ENCODE measurements around the gene SLC2A13.

SLC2A13 gene

GRCh38 chr12:40099423-40099853 lies 6.4 kb downstream of the SLC2A13 start:
- no peak overlapping the region for H3K4me2 ChIP-seq (ENCODE audit: low read length)
- peaks cover 0 to 3% of the 10 kb centered on the region in 2 experiments for H3K36me3 ChIP-seq (ENCODE audit: control insufficient read depth in 1 of 2, insufficient read depth in 2 of 2, low read length in 2 of 2)
- no CpG with 5 or more reads among the region's 3 CpGs for WGBS (ENCODE audit: extremely low coverage, insufficient coverage, insufficient read length)
- no peak overlapping the region for H2BK5ac ChIP-seq (ENCODE audit: low read depth, low read length, poor library complexity)
- H3K18ac ChIP-seq (ENCODE audit: low read length) = no peak overlapping the region
- no peak overlapping the region for H4K8ac ChIP-seq (ENCODE audit: low read depth, low read length)
- H3K14ac ChIP-seq (ENCODE audit: low read length) = no peak overlapping the region
- H3K79me2 ChIP-seq (ENCODE audit: control insufficient read depth, insufficient read depth, low read length, poor library complexity) = no peaks in the 10 kb centered on the region
- no peak overlapping the region for H2AFZ ChIP-seq (ENCODE audit: insufficient read depth, low read length, poor library complexity)
- H3K23ac ChIP-seq (ENCODE audit: low read length) = no peak overlapping the region
- no peak overlapping the region for H3K4ac ChIP-seq (ENCODE audit: low read depth, low read length)
- H3K4me1 ChIP-seq (ENCODE audit: control insufficient read depth in 1 of 2, insufficient read depth in 2 of 2, low read length in 2 of 2) = peaks cover 0 to 3% of the 10 kb centered on the region in 2 experiments
- H3K79me1 ChIP-seq (ENCODE audit: low read length) = no peaks in the 10 kb centered on the region
- H2BK120ac ChIP-seq (ENCODE audit: insufficient read depth, low read length, poor library complexity) = no peak overlapping the region
- no peak overlapping the region for H2BK12ac ChIP-seq (ENCODE audit: low read length)
- no peak overlapping the region for H4K91ac ChIP-seq (ENCODE audit: low read depth, low read length)
- no peak for DNase-seq
- no peak overlapping the region for H3K27ac ChIP-seq (ENCODE audit: low read depth, low read length)
- H3K27me3 ChIP-seq (ENCODE audit: insufficient read depth, low read length) = no peaks in the 10 kb centered on the region
- H2AK5ac ChIP-seq (ENCODE audit: low read length) = no peak overlapping the region
- H4K12ac ChIP-seq (ENCODE audit: low read depth, low read length) = no peak overlapping the region
- H3K9ac ChIP-seq (ENCODE audit: low read length) = no peak overlapping the region
- H3K9me3 ChIP-seq (ENCODE audit: insufficient read depth, low read depth, low read length) = no peaks in the 10 kb centered on the region
- no peak overlapping the region for H3K4me3 ChIP-seq (ENCODE audit: low read depth, low read length)

GRCh38 chr12:40098406-40099145 lies 7.3 kb downstream of the SLC2A13 start:
- H2BK12ac ChIP-seq (ENCODE audit: low read length) = no peak overlapping the region
- H3K4me1 ChIP-seq (ENCODE audit: control insufficient read depth in 1 of 2, insufficient read depth in 2 of 2, low read length in 2 of 2) = peaks cover 0 to 3% of the 10 kb centered on the region in 2 experiments
- no peak overlapping the region for H2BK5ac ChIP-seq (ENCODE audit: low read depth, low read length, poor library complexity)
- no peak overlapping the region for H2AK5ac ChIP-seq (ENCODE audit: low read length)
- no peak overlapping the region for H2AFZ ChIP-seq (ENCODE audit: insufficient read depth, low read length, poor library complexity)
- DNase-seq = no peak
- H3K9me3 ChIP-seq (ENCODE audit: insufficient read depth, low read depth, low read length) = no peaks in the 10 kb centered on the region
- no peak overlapping the region for H2BK120ac ChIP-seq (ENCODE audit: insufficient read depth, low read length, poor library complexity)
- H3K18ac ChIP-seq (ENCODE audit: low read length) = peak overlapping the region; percentile 51
- no CpG with 5 or more reads among the region's 11 CpGs for WGBS (ENCODE audit: extremely low coverage, insufficient coverage, insufficient read length)
- H3K27ac ChIP-seq (ENCODE audit: low read depth, low read length) = no peak overlapping the region
- no peak overlapping the region for H3K23ac ChIP-seq (ENCODE audit: low read length)
- no peaks in the 10 kb centered on the region for H3K79me2 ChIP-seq (ENCODE audit: control insufficient read depth, insufficient read depth, low read length, poor library complexity)
- peak overlapping the region; percentile 70 for H4K12ac ChIP-seq (ENCODE audit: low read depth, low read length)
- H3K27me3 ChIP-seq (ENCODE audit: insufficient read depth, low read length) = no peaks in the 10 kb centered on the region
- H3K4ac ChIP-seq (ENCODE audit: low read depth, low read length) = no peak overlapping the region
- H3K9ac ChIP-seq (ENCODE audit: low read length) = no peak overlapping the region
- H3K79me1 ChIP-seq (ENCODE audit: low read length) = no peaks in the 10 kb centered on the region
- no peak overlapping the region for H3K4me2 ChIP-seq (ENCODE audit: low read length)
- peaks cover 0 to 3% of the 10 kb centered on the region in 2 experiments for H3K36me3 ChIP-seq (ENCODE audit: control insufficient read depth in 1 of 2, insufficient read depth in 2 of 2, low read length in 2 of 2)
- no peak overlapping the region for H3K14ac ChIP-seq (ENCODE audit: low read length)
- no peak overlapping the region for H4K91ac ChIP-seq (ENCODE audit: low read depth, low read length)
- H4K8ac ChIP-seq (ENCODE audit: low read depth, low read length) = no peak overlapping the region
- H3K4me3 ChIP-seq (ENCODE audit: low read depth, low read length) = peak overlapping the region; percentile 54

GRCh38 chr12:40093512-40093911 lies 12.4 kb downstream of the SLC2A13 start:
- Histone ChIP-seq H2BK120ac (ENCODE audit: insufficient read depth, low read length, poor library complexity) (no peak overlapping the region), H2AK5ac (ENCODE audit: low read length) (no peak overlapping the region), H3K14ac (ENCODE audit: low read length) (no peak overlapping the region), H3K4ac (ENCODE audit: low read depth, low read length) (no peak overlapping the region), H3K79me1 (ENCODE audit: low read length) (no peaks in the 10 kb centered on the region), H3K36me3 (ENCODE audit: control insufficient read depth in 1 of 2, insufficient read depth in 2 of 2, low read length in 2 of 2) (no peaks in the 10 kb centered on the region), H4K12ac (ENCODE audit: low read depth, low read length) (no peak overlapping the region), H3K23ac (ENCODE audit: low read length) (no peak overlapping the region), H3K9me3 (ENCODE audit: insufficient read depth, low read depth, low read length) (no peaks in the 10 kb centered on the region), H3K79me2 (ENCODE audit: control insufficient read depth, insufficient read depth, low read length, poor library complexity) (no peaks in the 10 kb centered on the region), H3K18ac (ENCODE audit: low read length) (no peak overlapping the region), H2BK5ac (ENCODE audit: low read depth, low read length, poor library complexity) (no peak overlapping the region), H2BK12ac (ENCODE audit: low read length) (no peak overlapping the region), H3K4me3 (ENCODE audit: low read depth, low read length) (no peak overlapping the region), H2AFZ (ENCODE audit: insufficient read depth, low read length, poor library complexity) (no peak overlapping the region), H3K9ac (ENCODE audit: low read length) (no peak overlapping the region), H4K8ac (ENCODE audit: low read depth, low read length) (no peak overlapping the region), H3K4me1 (ENCODE audit: control insufficient read depth in 1 of 2, insufficient read depth in 2 of 2, low read length in 2 of 2) (no peaks in the 10 kb centered on the region), H3K4me2 (ENCODE audit: low read length) (no peak overlapping the region), H3K27me3 (ENCODE audit: insufficient read depth, low read length) (no peaks in the 10 kb centered on the region), H4K91ac (ENCODE audit: low read depth, low read length) (no peak overlapping the region), H3K27ac (ENCODE audit: low read depth, low read length) (no peak overlapping the region)
- no CpG with 5 or more reads among the region's 4 CpGs for WGBS (ENCODE audit: extremely low coverage, insufficient coverage, insufficient read length)
- no peak for DNase-seq

GRCh38 chr12:40086471-40086870 lies 19.4 kb downstream of the SLC2A13 start:
- Histone ChIP-seq H3K36me3 (ENCODE audit: control insufficient read depth in 1 of 2, insufficient read depth in 2 of 2, low read length in 2 of 2) (peaks cover 0 to 1% of the 10 kb centered on the region in 2 experiments), H3K4me2 (ENCODE audit: low read length) (no peak overlapping the region), H4K8ac (ENCODE audit: low read depth, low read length) (no peak overlapping the region), H3K14ac (ENCODE audit: low read length) (no peak overlapping the region), H3K23ac (ENCODE audit: low read length) (no peak overlapping the region), H3K4ac (ENCODE audit: low read depth, low read length) (no peak overlapping the region), H3K9me3 (ENCODE audit: insufficient read depth, low read depth, low read length) (no peaks in the 10 kb centered on the region), H3K27ac (ENCODE audit: low read depth, low read length) (no peak overlapping the region), H2AK5ac (ENCODE audit: low read length) (no peak overlapping the region), H4K91ac (ENCODE audit: low read depth, low read length) (no peak overlapping the region), H2BK12ac (ENCODE audit: low read length) (no peak overlapping the region), H4K12ac (ENCODE audit: low read depth, low read length) (no peak overlapping the region), H3K4me1 (ENCODE audit: control insufficient read depth in 1 of 2, insufficient read depth in 2 of 2, low read length in 2 of 2) (no peaks in the 10 kb centered on the region), H3K9ac (ENCODE audit: low read length) (no peak overlapping the region), H2BK120ac (ENCODE audit: insufficient read depth, low read length, poor library complexity) (no peak overlapping the region), H2BK5ac (ENCODE audit: low read depth, low read length, poor library complexity) (no peak overlapping the region), H3K27me3 (ENCODE audit: insufficient read depth, low read length) (no peaks in the 10 kb centered on the region), H3K4me3 (ENCODE audit: low read depth, low read length) (no peak overlapping the region), H3K79me2 (ENCODE audit: control insufficient read depth, insufficient read depth, low read length, poor library complexity) (no peaks in the 10 kb centered on the region), H2AFZ (ENCODE audit: insufficient read depth, low read length, poor library complexity) (no peak overlapping the region), H3K18ac (ENCODE audit: low read length) (no peak overlapping the region), H3K79me1 (ENCODE audit: low read length) (no peaks in the 10 kb centered on the region)
- WGBS (ENCODE audit: extremely low coverage, insufficient coverage, insufficient read length) = no CpG with 5 or more reads among the region's 4 CpGs
- no peak for DNase-seq
